Fibroblast of lung (primary cell): ENCODE results near the gene KIF5A. TPM values are rescaled to one million over a fixed set of nuclear protein-coding genes. Genes with fewer than 3 reads are reported as not detected.

ENCODE experiments used
- DNase-seq, 2 donors: peaks; one replicate each; pipeline versions ENCODE4 v3.0.0 to v3.0.0-alpha.2; 2010; ENCODE audit warnings: low read depth in 2 of 2
- H2AFZ ChIP-seq: 2 replicates; pipeline ENCODE4 v1.5.1; 2012; ENCODE audit warnings: low read length, control low read depth, inconsistent platforms
- H3K27ac ChIP-seq: 2 replicates; pipeline ENCODE4 v1.5.1; 2011; ENCODE audit warnings: low read length, control low read depth; ENCODE audit not compliant: insufficient read depth
- H3K27me3 ChIP-seq: 2 replicates; pipeline ENCODE4 v1.5.1; 2011; ENCODE audit warnings: mild to moderate bottlenecking, low read length; ENCODE audit not compliant: control insufficient read depth, insufficient read depth
- H3K36me3 ChIP-seq: 2 replicates; pipeline ENCODE4 v1.5.1; 2011; ENCODE audit warnings: low read length; ENCODE audit not compliant: control insufficient read depth, insufficient read depth
- H3K4me1 ChIP-seq: 2 replicates; pipeline ENCODE4 v1.5.1; 2011; ENCODE audit warnings: low read length; ENCODE audit not compliant: control insufficient read depth, insufficient read depth; ENCODE audit errors: extremely low read depth
- H3K4me2 ChIP-seq: 2 replicates; pipeline ENCODE4 v1.5.1; 2011; ENCODE audit warnings: low read length, control low read depth; ENCODE audit not compliant: insufficient read depth; ENCODE audit errors: extremely low read depth
- H3K4me3 ChIP-seq, 4 experiments: fragments of 200-600 bp in 1 of 4; sonication (generic) in 1 of 4; replicated peaks in 1 of 4; 2 replicates each; pipeline ENCODE4 v1.5.1; 2011 to 2016; ENCODE audit warnings: low read length in 4 of 4, low read depth in 3 of 4, mild to moderate bottlenecking in 3 of 4, control low read depth in 2 of 4, inconsistent platforms in 1 of 4, mixed read lengths in 1 of 4; ENCODE audit not compliant: insufficient read depth in 1 of 4; ENCODE audit errors: control extremely low read depth in 1 of 4
- H3K79me2 ChIP-seq: 2 replicates; pipeline ENCODE4 v1.5.1; 2012; ENCODE audit warnings: mild to moderate bottlenecking, low read length, inconsistent platforms; ENCODE audit not compliant: control insufficient read depth, insufficient read depth
- H3K9ac ChIP-seq: 2 replicates; pipeline ENCODE4 v1.5.1; 2011; ENCODE audit warnings: mild to moderate bottlenecking, low read length, control low read depth; ENCODE audit not compliant: insufficient read depth
- H3K9me3 ChIP-seq: 2 replicates; pipeline ENCODE4 v1.5.1; 2012; ENCODE audit warnings: low read depth, low read length; ENCODE audit not compliant: control insufficient read depth, insufficient read depth
- H4K20me1 ChIP-seq: 2 replicates; pipeline ENCODE4 v1.5.1; 2011; ENCODE audit warnings: low read length; ENCODE audit not compliant: control insufficient read depth, insufficient read depth; ENCODE audit errors: extremely low read depth
- EZH2 ChIP-seq: IDR thresholded peaks from 2 replicates; pipeline ENCODE4 v1.5.1; 2012; ENCODE audit warnings: low read length, control low read depth, mild to moderate bottlenecking; ENCODE audit errors: missing control alignments
- polyA plus RNA-seq, 2 donors: library from polyadenylated mRNA; depleted of rRNA in 1 of 2; stranded (reverse) in 1 of 2; unstranded in 1 of 2; fragments of >200 nt; gene quantifications; 2 replicates each; pipeline ENCODE4 v1.2.1, GENCODE V29; 2011 to 2012; ENCODE audit warnings: missing spikeins in 1 of 2
- total RNA-seq: library from RNA; depleted of rRNA; stranded (reverse); fragments of >200 nt; gene quantifications from 2 replicates; pipeline ENCODE4 v1.2.1, GENCODE V29; 2014
- TF ChIP-seq, protein P1 (sequence below), 2 donors: IDR thresholded peaks in 1 of 2; conservative IDR thresholded peaks in 1 of 2; 1 replicate in 1 of 2; 2 replicates in 1 of 2; pipeline ENCODE4 v1.5.1; 2011 to 2012; ENCODE audit warnings: low read length in 2 of 2, control low read depth in 1 of 2, inconsistent platforms in 1 of 2, low read depth in 1 of 2, mild to moderate bottlenecking in 1 of 2

Gene KIF5A
- total and polyA plus RNA-seq, 2 donors (not counting 1 experiment from before 2014, with no cell fraction given), result 0.53 to 1.3 TPM

- DNase-seq, result no peak
- Histone ChIP-seq H3K9me3 (no peaks in the 10 kb centered on the region), H3K4me1 (no peaks in the 10 kb centered on the region), H3K4me2 (no peak overlapping the region), H3K27me3 (no peaks in the 10 kb centered on the region), H3K36me3 (no peaks in the 10 kb centered on the region), H4K20me1 (no peaks in the 10 kb centered on the region), H3K27ac (no peak overlapping the region), H3K4me3 (no peak overlapping the region), H3K9ac (no peak overlapping the region), H2AFZ (no peak overlapping the region), H3K79me2 (no peaks in the 10 kb centered on the region)
- TF ChIP-seq, protein P1, sequence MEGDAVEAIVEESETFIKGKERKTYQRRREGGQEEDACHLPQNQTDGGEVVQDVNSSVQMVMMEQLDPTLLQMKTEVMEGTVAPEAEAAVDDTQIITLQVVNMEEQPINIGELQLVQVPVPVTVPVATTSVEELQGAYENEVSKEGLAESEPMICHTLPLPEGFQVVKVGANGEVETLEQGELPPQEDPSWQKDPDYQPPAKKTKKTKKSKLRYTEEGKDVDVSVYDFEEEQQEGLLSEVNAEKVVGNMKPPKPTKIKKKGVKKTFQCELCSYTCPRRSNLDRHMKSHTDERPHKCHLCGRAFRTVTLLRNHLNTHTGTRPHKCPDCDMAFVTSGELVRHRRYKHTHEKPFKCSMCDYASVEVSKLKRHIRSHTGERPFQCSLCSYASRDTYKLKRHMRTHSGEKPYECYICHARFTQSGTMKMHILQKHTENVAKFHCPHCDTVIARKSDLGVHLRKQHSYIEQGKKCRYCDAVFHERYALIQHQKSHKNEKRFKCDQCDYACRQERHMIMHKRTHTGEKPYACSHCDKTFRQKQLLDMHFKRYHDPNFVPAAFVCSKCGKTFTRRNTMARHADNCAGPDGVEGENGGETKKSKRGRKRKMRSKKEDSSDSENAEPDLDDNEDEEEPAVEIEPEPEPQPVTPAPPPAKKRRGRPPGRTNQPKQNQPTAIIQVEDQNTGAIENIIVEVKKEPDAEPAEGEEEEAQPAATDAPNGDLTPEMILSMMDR (conservative IDR thresholded peaks at IDR 0.05 in 1 of 2, IDR thresholded peaks at IDR 0.05 in 1 of 2; ENCODE audit: low read depth in 1 of 2, low read length in 2 of 2), result no peak
- TF ChIP-seq EZH2, result no peak
These were observed 30.0 kb downstream of the KIF5A start for GRCh38 chr12:57579677-57580465.

GRCh38 chr12:57580466-57580795, 30.6 kb downstream of the KIF5A start:
- no peak for DNase-seq
- no peaks in the 10 kb centered on the region for H3K9me3 ChIP-seq
- no peak overlapping the region for H3K4me2 ChIP-seq
- H3K79me2 ChIP-seq, result no peaks in the 10 kb centered on the region
- TF ChIP-seq, protein P1 (conservative IDR thresholded peaks at IDR 0.05 in 1 of 2, IDR thresholded peaks at IDR 0.05 in 1 of 2; ENCODE audit: low read depth in 1 of 2, low read length in 2 of 2), result no peak
- TF ChIP-seq EZH2, result no peak
- H3K9ac ChIP-seq, result no peak overlapping the region
- H2AFZ ChIP-seq, result no peak overlapping the region
- no peak overlapping the region for H3K4me3 ChIP-seq
- no peaks in the 10 kb centered on the region for H3K27me3 ChIP-seq
- H4K20me1 ChIP-seq, result no peaks in the 10 kb centered on the region
- H3K36me3 ChIP-seq, result no peaks in the 10 kb centered on the region
- H3K4me1 ChIP-seq, result no peaks in the 10 kb centered on the region
- no peak overlapping the region for H3K27ac ChIP-seq

- Histone ChIP-seq H3K27ac (no peak overlapping the region), H3K9me3 (no peaks in the 10 kb centered on the region), H3K9ac (no peak overlapping the region), H3K4me2 (no peak overlapping the region), H2AFZ (no peak overlapping the region), H3K27me3 (peaks cover 1% of the 10 kb centered on the region), H3K4me3 (no peak overlapping the region), H3K4me1 (no peaks in the 10 kb centered on the region), H3K79me2 (no peaks in the 10 kb centered on the region), H4K20me1 (no peaks in the 10 kb centered on the region), H3K36me3 (no peaks in the 10 kb centered on the region)
- DNase-seq, result no peak
- TF ChIP-seq, protein P1 (conservative IDR thresholded peaks at IDR 0.05 in 1 of 2, IDR thresholded peaks at IDR 0.05 in 1 of 2; ENCODE audit: low read depth in 1 of 2, low read length in 2 of 2), result no peak
- no peak for TF ChIP-seq EZH2
These were observed 32.0 kb downstream of the KIF5A start for GRCh38 chr12:57581802-57582201.
